ENCODE results near the gene IL20RA. TPM values are rescaled to one million over a fixed set of nuclear protein-coding genes. Genes with fewer than 3 reads are reported as not detected.

Gene IL20RA
- polyA plus RNA-seq, 1 of the 3 experiments (the other 2 are of a cell fraction): 0.10 TPM

DNA sequence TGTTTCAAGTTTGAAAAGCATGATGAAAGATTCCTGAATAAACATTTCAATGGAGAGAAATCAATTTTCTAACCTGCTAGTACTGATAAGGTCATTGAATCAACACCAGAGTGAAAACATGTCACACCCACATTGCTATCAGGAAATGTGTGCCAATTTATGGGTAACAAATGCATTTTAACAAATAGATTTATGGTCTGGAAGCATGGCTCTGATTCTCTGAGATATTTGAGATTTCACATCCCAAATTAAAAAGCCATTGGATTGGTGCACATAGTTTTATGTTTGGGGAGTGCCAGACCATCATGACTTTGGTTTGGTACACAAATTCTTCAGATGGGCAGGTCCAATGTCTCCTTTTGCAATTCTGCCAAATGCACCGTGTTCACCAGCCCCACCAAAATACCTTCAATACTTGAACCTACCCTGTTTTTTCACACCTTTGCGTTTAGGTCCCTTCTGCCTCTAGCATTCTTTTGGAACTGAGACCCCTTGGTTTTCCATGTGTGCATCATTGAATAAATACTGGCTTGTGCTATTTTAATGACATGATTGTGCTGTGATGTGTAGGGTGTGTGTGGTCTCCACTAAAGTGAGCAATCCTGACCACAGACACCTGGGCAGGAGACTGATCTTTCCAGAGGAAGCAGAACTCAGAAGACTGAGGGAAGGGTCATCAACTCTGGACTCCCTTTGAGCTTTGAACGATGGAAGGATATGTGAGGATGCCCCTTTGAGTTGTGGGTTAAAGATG, 20.4 kb downstream of the IL20RA start:
- H4K20me1 ChIP-seq (ENCODE audit: insufficient read depth): no peaks in the 10 kb centered on the region
- no peaks in the 10 kb centered on the region for H3F3A ChIP-seq (replicated peaks; ENCODE audit: insufficient read depth)
- no peaks in the 10 kb centered on the region for H3K9me3 ChIP-seq
- H3K4me1 ChIP-seq (ENCODE audit: control insufficient read depth in 1 of 2, insufficient read depth in 2 of 2, low read depth in 1 of 2, low read length in 1 of 2): peaks cover 0 to 6% of the 10 kb centered on the region in 2 experiments; a peak in 2 of 4 replicates
- no peaks in the 10 kb centered on the region for H3K27me3 ChIP-seq (ENCODE audit: insufficient read depth)
- no peak overlapping the region for H3K4me3 ChIP-seq (ENCODE audit: low read depth in 2 of 2, low read length in 1 of 2)
- no peak overlapping the region for H2AFZ ChIP-seq (ENCODE audit: low read depth)
- ChIA-PET CTCF (interaction anchor here (2.1 kb wide), 1 partner anchor 9 kb away, joined by 4 read pairs; no protein-coding TSS in a partner anchor), POLR2A (no interaction called here)
- TF ChIP-seq EZH2phosphoT487 (IDR thresholded peaks at IDR 0.05; ENCODE audit: borderline replicate concordance, low read depth) (no peak), POLR2AphosphoS5 (IDR thresholded peaks at IDR 0.05; ENCODE audit: low read depth, low read length) (no peak), RCOR1 (IDR thresholded peaks at IDR 0.05; ENCODE audit: low read length) (no peak), FOXJ3 (CRISPR knock-in tag; IDR thresholded peaks at IDR 0.05) (no peak), MXI1 (IDR thresholded peaks at IDR 0.05; ENCODE audit: low read depth, low read length) (no peak), CHD2 (IDR thresholded peaks at IDR 0.05; ENCODE audit: low read length, partially characterized antibody) (no peak), RXRA (IDR thresholded peaks at IDR 0.05; ENCODE audit: borderline replicate concordance, low read depth) (no peak), TCF12 (IDR thresholded peaks at IDR 0.05) (no peak), SMC3 (IDR thresholded peaks at IDR 0.05; ENCODE audit: low read depth, low read length) (no peak), TEAD4 (IDR thresholded peaks at IDR 0.05; ENCODE audit: borderline replicate concordance, insufficient read depth) (no peak), FOXM1 (IDR thresholded peaks at IDR 0.05; ENCODE audit: low read depth) (no peak), MEF2A (IDR thresholded peaks at IDR 0.05; ENCODE audit: borderline replicate concordance, low read depth) (no peak)
- TF ChIP-seq, protein P1, sequence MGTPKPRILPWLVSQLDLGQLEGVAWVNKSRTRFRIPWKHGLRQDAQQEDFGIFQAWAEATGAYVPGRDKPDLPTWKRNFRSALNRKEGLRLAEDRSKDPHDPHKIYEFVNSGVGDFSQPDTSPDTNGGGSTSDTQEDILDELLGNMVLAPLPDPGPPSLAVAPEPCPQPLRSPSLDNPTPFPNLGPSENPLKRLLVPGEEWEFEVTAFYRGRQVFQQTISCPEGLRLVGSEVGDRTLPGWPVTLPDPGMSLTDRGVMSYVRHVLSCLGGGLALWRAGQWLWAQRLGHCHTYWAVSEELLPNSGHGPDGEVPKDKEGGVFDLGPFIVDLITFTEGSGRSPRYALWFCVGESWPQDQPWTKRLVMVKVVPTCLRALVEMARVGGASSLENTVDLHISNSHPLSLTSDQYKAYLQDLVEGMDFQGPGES (IDR thresholded peaks at IDR 0.05; ENCODE audit: low read depth, low read length): no peak
- TF ChIP-seq, protein P2, sequence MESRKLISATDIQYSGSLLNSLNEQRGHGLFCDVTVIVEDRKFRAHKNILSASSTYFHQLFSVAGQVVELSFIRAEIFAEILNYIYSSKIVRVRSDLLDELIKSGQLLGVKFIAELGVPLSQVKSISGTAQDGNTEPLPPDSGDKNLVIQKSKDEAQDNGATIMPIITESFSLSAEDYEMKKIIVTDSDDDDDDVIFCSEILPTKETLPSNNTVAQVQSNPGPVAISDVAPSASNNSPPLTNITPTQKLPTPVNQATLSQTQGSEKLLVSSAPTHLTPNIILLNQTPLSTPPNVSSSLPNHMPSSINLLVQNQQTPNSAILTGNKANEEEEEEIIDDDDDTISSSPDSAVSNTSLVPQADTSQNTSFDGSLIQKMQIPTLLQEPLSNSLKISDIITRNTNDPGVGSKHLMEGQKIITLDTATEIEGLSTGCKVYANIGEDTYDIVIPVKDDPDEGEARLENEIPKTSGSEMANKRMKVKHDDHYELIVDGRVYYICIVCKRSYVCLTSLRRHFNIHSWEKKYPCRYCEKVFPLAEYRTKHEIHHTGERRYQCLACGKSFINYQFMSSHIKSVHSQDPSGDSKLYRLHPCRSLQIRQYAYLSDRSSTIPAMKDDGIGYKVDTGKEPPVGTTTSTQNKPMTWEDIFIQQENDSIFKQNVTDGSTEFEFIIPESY (IDR thresholded peaks at IDR 0.05; ENCODE audit: borderline replicate concordance, low read depth): no peak
- TF ChIP-seq, protein P3, sequence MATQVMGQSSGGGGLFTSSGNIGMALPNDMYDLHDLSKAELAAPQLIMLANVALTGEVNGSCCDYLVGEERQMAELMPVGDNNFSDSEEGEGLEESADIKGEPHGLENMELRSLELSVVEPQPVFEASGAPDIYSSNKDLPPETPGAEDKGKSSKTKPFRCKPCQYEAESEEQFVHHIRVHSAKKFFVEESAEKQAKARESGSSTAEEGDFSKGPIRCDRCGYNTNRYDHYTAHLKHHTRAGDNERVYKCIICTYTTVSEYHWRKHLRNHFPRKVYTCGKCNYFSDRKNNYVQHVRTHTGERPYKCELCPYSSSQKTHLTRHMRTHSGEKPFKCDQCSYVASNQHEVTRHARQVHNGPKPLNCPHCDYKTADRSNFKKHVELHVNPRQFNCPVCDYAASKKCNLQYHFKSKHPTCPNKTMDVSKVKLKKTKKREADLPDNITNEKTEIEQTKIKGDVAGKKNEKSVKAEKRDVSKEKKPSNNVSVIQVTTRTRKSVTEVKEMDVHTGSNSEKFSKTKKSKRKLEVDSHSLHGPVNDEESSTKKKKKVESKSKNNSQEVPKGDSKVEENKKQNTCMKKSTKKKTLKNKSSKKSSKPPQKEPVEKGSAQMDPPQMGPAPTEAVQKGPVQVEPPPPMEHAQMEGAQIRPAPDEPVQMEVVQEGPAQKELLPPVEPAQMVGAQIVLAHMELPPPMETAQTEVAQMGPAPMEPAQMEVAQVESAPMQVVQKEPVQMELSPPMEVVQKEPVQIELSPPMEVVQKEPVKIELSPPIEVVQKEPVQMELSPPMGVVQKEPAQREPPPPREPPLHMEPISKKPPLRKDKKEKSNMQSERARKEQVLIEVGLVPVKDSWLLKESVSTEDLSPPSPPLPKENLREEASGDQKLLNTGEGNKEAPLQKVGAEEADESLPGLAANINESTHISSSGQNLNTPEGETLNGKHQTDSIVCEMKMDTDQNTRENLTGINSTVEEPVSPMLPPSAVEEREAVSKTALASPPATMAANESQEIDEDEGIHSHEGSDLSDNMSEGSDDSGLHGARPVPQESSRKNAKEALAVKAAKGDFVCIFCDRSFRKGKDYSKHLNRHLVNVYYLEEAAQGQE (IDR thresholded peaks at IDR 0.05; ENCODE audit: low read depth, low read length): no peak
- TF ChIP-seq, protein P4, sequence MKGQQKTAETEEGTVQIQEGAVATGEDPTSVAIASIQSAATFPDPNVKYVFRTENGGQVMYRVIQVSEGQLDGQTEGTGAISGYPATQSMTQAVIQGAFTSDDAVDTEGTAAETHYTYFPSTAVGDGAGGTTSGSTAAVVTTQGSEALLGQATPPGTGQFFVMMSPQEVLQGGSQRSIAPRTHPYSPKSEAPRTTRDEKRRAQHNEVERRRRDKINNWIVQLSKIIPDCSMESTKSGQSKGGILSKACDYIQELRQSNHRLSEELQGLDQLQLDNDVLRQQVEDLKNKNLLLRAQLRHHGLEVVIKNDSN (IDR thresholded peaks at IDR 0.05; ENCODE audit: borderline replicate concordance, low read depth): no peak
- no peaks in the 10 kb centered on the region for H3K36me3 ChIP-seq (replicated peaks in 1 of 2; ENCODE audit: control insufficient read depth in 1 of 2, insufficient read depth in 2 of 2, low read length in 1 of 2)
- H3K4me2 ChIP-seq: no peak overlapping the region
- no peak overlapping the region for H3K9ac ChIP-seq
- WGBS (ENCODE audit: low lambda C conversion rate): 41% methylated on average over 3 of the region's 3 CpGs
- H3K27ac ChIP-seq (ENCODE audit: low read depth in 2 of 2, low read length in 1 of 2): no peak overlapping the region; a peak in 1 of 4 replicates
- no peak for DNase-seq
- H3K9me2 ChIP-seq: no peaks in the 10 kb centered on the region
- H3K79me2 ChIP-seq (ENCODE audit: insufficient read depth): no peaks in the 10 kb centered on the region

Measured in SK-N-SH (cell line).